Motor neuron (in vitro differentiated cells): Measurements from ENCODE around the gene POMT2. TPM values are rescaled to one million over a fixed set of nuclear protein-coding genes. Genes with fewer than 3 reads are reported as not detected.
A peak's percentile ranks its signal among the peaks of the same experiment; 100 is the strongest.
"Not testable (repeated sequence)": the region's sequence is repeated elsewhere in the genome, so short reads cannot be mapped to it uniquely, and the experiment has no call there.

ENCODE experiments used
- ATAC-seq, 8 experiments: fragments of 200-7000 bp; cut with Tn5 transposase; replicated peaks in 6 of 8; 2 replicates each; pipeline ENCODE4 v1.8.0; 2021; ENCODE audit warnings: mild to moderate bottlenecking in 8 of 8, moderate library complexity in 8 of 8
- H3K27ac ChIP-seq, 2 donors: fragments of 250-450 bp; sonication (Bioruptor Pico); 2 replicates each; pipeline ENCODE4 v1.9.0; 2021; ENCODE audit warnings: antibody characterized with exemption in 2 of 2, mild to moderate bottlenecking in 2 of 2, moderate library complexity in 1 of 2
- H3K4me1 ChIP-seq, 2 donors: fragments of 250-450 bp; sonication (Bioruptor Pico); replicated peaks in 1 of 2; 2 replicates each; pipeline ENCODE4 v1.6.1; 2021; ENCODE audit warnings: antibody characterized with exemption in 2 of 2, mild to moderate bottlenecking in 2 of 2, moderate library complexity in 1 of 2
- H3K4me3 ChIP-seq, 5 donors: fragments of 250-450 bp; sonication (Bioruptor Pico); 2 replicates each; pipeline ENCODE4 v1.9.0; 2021; ENCODE audit warnings: antibody characterized with exemption in 5 of 5, mild to moderate bottlenecking in 5 of 5, moderate library complexity in 4 of 5
- WGBS, 10 experiments: fragments of 450-650 bp; shearing (Covaris generic); methylation state at CpG; one replicate each; pipeline ENCODE4 v1.0.0; 2022; 5-methylcytosine and 5-hydroxymethylcytosine counted together
- in situ Hi-C, 9 experiments: fragments of 400-800 bp; cut with MboI; loops; one replicate each; pipeline ENCODE4 v1.15.0; 2021; ENCODE audit warnings: low sequenced_read_pairs in 9 of 9, low pct_unique_long_range_greater_than_20kb in 2 of 9; ENCODE audit not compliant: unreplicated experiment in 9 of 9
- total RNA-seq, 8 experiments: library from RNA; unstranded; fragments of 300-600 nt; gene quantifications; 2 replicates each; pipeline versions ENCODE4 v1.2.3 to v1.2.4, GENCODE V29; 2022

Gene POMT2
- total RNA-seq, 8 experiments from 2014 or later: 11.6 to 44.1 (median 19.6) TPM

GRCh38 chr14:77340389-77340788 is 19.7 kb upstream of the POMT2 start:
- 48 to 100% (median 90%) methylated on average over 1 to 4 of the region's 4 CpGs; no CpG with 5 or more reads in 3 of the 10 experiments for WGBS, 10 experiments
- no peak overlapping the region for H3K4me3 ChIP-seq
- H3K27ac ChIP-seq: no peak overlapping the region
- ATAC-seq: no peak
- in situ Hi-C loops: no loop called here
- no peaks in the 10 kb centered on the region for H3K4me1 ChIP-seq

GRCh38 chr14:77339407-77339806 is 18.7 kb upstream of the POMT2 start:
- no peak overlapping the region for H3K4me3 ChIP-seq
- in situ Hi-C loops: no loop called here
- 100% methylated on average over 1 of the region's 1 CpG; no CpG with 5 or more reads in 2 of the 10 experiments for WGBS, 10 experiments
- ATAC-seq: peak in 1 of 8 experiments; percentile 41
- no peak overlapping the region for H3K27ac ChIP-seq
- H3K4me1 ChIP-seq: no peaks in the 10 kb centered on the region

GRCh38 chr14:77338302-77338701 is 17.6 kb upstream of the POMT2 start:
- ATAC-seq: no peak
- WGBS, 10 experiments: 60 to 100% (median 90%) methylated on average over 1 to 2 of the region's 2 CpGs; no CpG with 5 or more reads in 3 of the 10 experiments
- no peak overlapping the region for H3K27ac ChIP-seq
- H3K4me3 ChIP-seq: no peak overlapping the region
- H3K4me1 ChIP-seq: no peaks in the 10 kb centered on the region
- in situ Hi-C loops: no loop called here

DNA sequence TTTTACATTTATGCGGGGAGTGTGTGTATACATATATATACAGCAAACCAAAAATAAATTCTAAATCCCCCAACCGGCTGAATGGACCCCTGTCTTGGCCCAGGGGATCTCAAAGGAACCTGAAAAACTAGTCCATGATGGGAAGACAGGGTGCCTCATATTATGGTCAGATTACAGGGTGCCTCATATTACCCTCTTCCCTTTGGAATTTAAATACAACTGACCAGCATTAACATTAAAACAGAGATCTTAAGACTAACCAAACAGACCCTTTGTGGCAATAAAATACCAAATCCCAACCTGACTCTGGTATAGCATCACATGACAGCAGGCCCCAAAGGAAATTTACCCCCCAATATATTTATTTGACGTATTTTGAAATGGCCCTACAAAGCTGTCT is 17.2 kb upstream of the POMT2 start:
- WGBS, 10 experiments: 78 to 100% (median 89%) methylated on average over 1 to 3 of the region's 3 CpGs
- H3K4me3 ChIP-seq: no peak overlapping the region
- in situ Hi-C loops: no loop called here
- H3K27ac ChIP-seq: no peak overlapping the region
- no peak for ATAC-seq
- no peaks in the 10 kb centered on the region for H3K4me1 ChIP-seq

DNA sequence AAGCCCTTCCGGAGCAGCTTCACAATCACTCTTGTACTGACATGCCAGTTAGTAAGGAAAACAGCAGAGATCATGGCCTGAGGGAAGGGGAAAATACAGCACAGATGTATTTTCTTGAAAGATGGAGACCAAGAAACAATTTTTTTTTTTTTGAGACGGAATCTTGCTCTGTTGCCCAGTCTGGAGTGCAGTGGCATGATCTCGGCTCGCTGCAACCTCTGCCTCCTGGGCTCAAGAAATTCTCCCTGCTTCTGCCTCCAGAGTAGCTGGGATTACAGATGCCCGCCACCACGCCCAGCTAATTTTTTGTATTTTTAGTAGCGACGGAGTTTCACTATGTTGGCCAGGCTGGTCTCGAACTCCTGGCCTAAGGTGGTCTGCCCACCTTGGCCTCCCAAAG is 16.6 kb upstream of the POMT2 start:
- H3K4me3 ChIP-seq, H3K27ac ChIP-seq, ATAC-seq, in situ Hi-C loops, H3K4me1 ChIP-seq: not testable (repeated sequence)
- WGBS, 10 experiments: 89 to 100% (median 99%) methylated on average over 1 to 5 of the region's 9 CpGs; no CpG with 5 or more reads in 4 of the 10 experiments

DNA sequence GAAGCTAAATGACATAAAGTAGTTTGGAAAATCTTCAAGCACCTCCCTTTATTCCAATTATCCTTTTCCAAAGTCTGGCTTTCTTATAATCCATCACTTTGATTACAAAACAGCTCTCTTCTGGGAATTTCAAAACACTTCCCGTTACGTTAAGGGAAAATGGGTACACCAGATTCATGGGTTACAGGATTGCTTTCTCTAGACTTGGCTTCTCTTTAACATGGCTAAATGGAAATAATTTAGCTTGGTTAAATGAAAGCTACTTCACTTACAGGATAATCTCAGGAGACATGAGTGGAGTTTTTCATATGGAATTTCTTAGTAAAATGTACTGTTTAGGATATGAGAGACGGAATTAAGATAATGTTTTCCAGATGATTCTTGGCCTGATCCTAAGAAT is 14.9 kb upstream of the POMT2 start:
- no peak for ATAC-seq
- in situ Hi-C loops: no loop called here

GRCh38 chr14:77329872-77330271 is 9.2 kb upstream of the POMT2 start:
- peak in 5 of 8 experiments; percentile 79 to 87 (median 80) for ATAC-seq
- Histone ChIP-seq H3K4me1 (peaks cover 12 to 16% of the 10 kb centered on the region in 2 donors), H3K27ac (peak overlapping the region; percentile 7 to 34), H3K4me3 (no peak overlapping the region)
- WGBS, 10 experiments: 0 to 100% (median 80%) methylated on average over 1 to 3 of the region's 7 CpGs; no CpG with 5 or more reads in 1 of the 10 experiments
- in situ Hi-C loops: no loop called here

More for the DNA sequence above, 14.9 kb upstream of the POMT2 start:
- Histone ChIP-seq H3K4me3 (no peak overlapping the region), H3K4me1 (no peaks in the 10 kb centered on the region), H3K27ac (no peak overlapping the region)
- 60 to 100% (median 93%) methylated on average over 1 to 3 of the region's 3 CpGs; no CpG with 5 or more reads in 1 of the 10 experiments for WGBS, 10 experiments

DNA sequence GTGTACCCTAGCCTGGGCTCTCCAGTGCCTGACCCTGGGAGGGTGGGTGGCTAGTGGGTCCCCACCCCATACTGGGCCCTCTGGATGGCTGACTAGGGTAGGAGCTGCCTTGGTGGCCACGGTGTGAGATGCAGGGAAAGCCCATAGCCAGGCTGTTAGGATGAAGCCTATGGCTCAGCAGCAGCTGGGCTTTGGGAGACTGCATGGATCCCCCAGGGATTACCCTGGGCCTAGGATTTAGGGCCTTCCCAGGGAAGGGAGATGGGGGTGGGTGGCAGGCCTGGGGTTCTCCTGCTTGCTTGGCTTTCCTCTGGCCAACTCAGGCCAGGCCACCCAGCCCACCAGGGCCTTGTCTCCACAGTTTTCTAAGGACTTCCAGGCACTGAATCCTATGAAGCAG is 6.4 kb upstream of the POMT2 start:
- H3K4me1 ChIP-seq: peaks cover 14 to 18% of the 10 kb centered on the region in 2 donors
- in situ Hi-C loops: no loop called here
- no peak overlapping the region for H3K27ac ChIP-seq
- H3K4me3 ChIP-seq: no peak overlapping the region
- 83% methylated on average over 1 of the region's 1 CpG; no CpG with 5 or more reads in 9 of the 10 experiments for WGBS, 10 experiments
- peak in 2 of 8 experiments; percentile 1 to 6 for ATAC-seq

GRCh38 chr14:77325746-77326094 is 5.0 kb upstream of the POMT2 start:
- Histone ChIP-seq H3K27ac (no peak overlapping the region), H3K4me1 (peaks cover 17 to 21% of the 10 kb centered on the region in 2 donors), H3K4me3 (no peak overlapping the region)
- in situ Hi-C loops: no loop called here
- no peak for ATAC-seq
- 83 to 100% (median 90%) methylated on average over 1 to 3 of the region's 3 CpGs; no CpG with 5 or more reads in 6 of the 10 experiments for whole genome bisulfite sequencing, 10 experiments

- no peak for ATAC-seq
- peaks cover 13 to 18% of the 10 kb centered on the region in 2 donors for H3K4me1 ChIP-seq
- H3K4me3 ChIP-seq: no peak overlapping the region
- H3K27ac ChIP-seq: no peak overlapping the region
- 65 to 94% (median 80%) methylated on average over 1 to 5 of the region's 11 CpGs; no CpG with 5 or more reads in 5 of the 10 experiments for WGBS, 10 experiments
- in situ Hi-C loops: loop anchor here in 3 of 9 experiments (25.0 kb wide), 3 partner anchors 188 to 463 kb away; partner anchors contain the start of gene ZDHHC22 (in 2 of the 3)
Observed at GRCh38 chr14:77324816-77325745, 4.4 kb upstream of the POMT2 start.

- in situ Hi-C loops: loop anchor here in 3 of 9 experiments (25.0 kb wide), 3 partner anchors 187 to 462 kb away; partner anchors contain the start of gene ZDHHC22 (in 2 of the 3)
- no peak for ATAC-seq
Observed at GRCh38 chr14:77324289-77324688, 3.6 kb upstream of the POMT2 start.

DNA sequence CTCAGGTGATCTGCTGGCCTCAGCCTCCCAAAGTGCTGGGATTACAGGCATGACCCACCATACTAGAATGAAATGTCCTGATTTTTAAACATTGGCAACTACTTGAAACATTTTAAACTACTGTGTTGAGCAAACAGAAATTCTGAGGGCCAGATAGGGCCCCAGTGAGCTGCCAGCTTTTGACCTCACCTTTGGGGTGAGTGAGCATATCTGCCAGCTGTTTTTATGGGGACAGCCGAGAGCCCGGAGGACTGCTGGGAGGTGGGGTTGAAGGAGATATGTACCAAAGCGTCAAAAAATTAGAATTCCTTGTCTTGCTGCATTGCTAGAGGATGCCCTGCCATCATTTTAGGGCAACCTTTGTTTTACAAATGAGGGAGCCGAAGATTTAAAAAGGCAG is 2.9 kb upstream of the POMT2 start:
- no peak overlapping the region for H3K27ac ChIP-seq
- in situ Hi-C loops: loop anchor here in 3 of 9 experiments (25.0 kb wide), 3 partner anchors 186 to 461 kb away; partner anchors contain the start of gene ZDHHC22 (in 2 of the 3)

More at GRCh38 chr14:77324289-77324688, 3.6 kb upstream of the POMT2 start:
- H3K27ac ChIP-seq: no peak overlapping the region
- H3K4me1 ChIP-seq: peaks cover 6 to 13% of the 10 kb centered on the region in 2 donors
- H3K4me3 ChIP-seq: no peak overlapping the region
- 80% methylated on average over 2 of the region's 3 CpGs; no CpG with 5 or more reads in 9 of the 10 experiments for WGBS, 10 experiments

DNA sequence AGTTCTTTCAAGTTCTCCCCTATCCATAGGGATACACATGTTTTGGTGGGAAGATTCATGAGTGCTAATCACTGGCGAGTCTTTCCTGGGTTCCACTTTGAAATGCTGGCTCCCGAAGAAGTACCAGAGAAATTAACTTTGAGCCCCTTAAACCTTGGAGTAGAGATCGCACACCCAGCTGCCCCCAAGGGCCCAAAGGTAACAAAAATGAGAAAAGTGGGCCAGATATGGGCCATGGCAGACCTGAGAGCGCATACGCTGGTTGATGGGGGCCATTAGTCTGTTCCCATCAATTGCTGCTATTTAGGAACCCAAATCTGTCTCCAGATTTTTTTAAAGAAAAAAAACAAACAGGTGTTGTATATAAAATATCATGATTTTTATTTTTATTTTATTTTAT is 2.3 kb upstream of the POMT2 start:
- whole genome bisulfite sequencing, 10 experiments: 92 to 100% (median 100%) methylated on average over 1 to 5 of the region's 5 CpGs; no CpG with 5 or more reads in 1 of the 10 experiments
- H3K27ac ChIP-seq: no peak overlapping the region
- in situ Hi-C loops: loop anchor here in 3 of 9 experiments (25.0 kb wide), 3 partner anchors 186 to 461 kb away; partner anchors contain the start of gene ZDHHC22 (in 2 of the 3)
- peaks cover 5 to 15% of the 10 kb centered on the region in 2 donors for H3K4me1 ChIP-seq
- H3K4me3 ChIP-seq: no peak overlapping the region
- ATAC-seq: no peak

More for the DNA sequence above, 2.9 kb upstream of the POMT2 start:
- ATAC-seq: no peak
- 43 to 100% (median 100%) methylated on average over 1 to 4 of the region's 4 CpGs; no CpG with 5 or more reads in 4 of the 10 experiments for WGBS, 10 experiments
- H3K4me3 ChIP-seq: no peak overlapping the region
- peaks cover 5 to 15% of the 10 kb centered on the region in 2 donors for H3K4me1 ChIP-seq
